ENCODE data around the gene LIPM.

- TF ChIP-seq CTCF (IDR thresholded peaks at IDR 0.05) (no peak), POLR2A (IDR thresholded peaks at IDR 0.05) (no peak)
Observed at GRCh38 chr10:88792661-88793060, 9.9 kb upstream of the LIPM start.
